ENCODE data around the gene PTPRG. TPM values are rescaled to one million over a fixed set of nuclear protein-coding genes. Genes with fewer than 3 reads are reported as not detected.

The PTPRG gene
- total and polyA plus RNA-seq, 3 experiments from 2014 or later, result not detected

GRCh38 chr3:62261736-62262135, 700.4 kb downstream of the PTPRG start:
- Histone ChIP-seq H3K4me3 (ENCODE audit: low read length) (no peak overlapping the region), H3K9me3 (ENCODE audit: low read length) (no peaks in the 10 kb centered on the region), H3K4me1 (ENCODE audit: insufficient read depth, low read length) (no peaks in the 10 kb centered on the region), H3K36me3 (ENCODE audit: insufficient read depth, low read length) (no peaks in the 10 kb centered on the region), H3K27ac (ENCODE audit: low read depth, low read length) (no peak overlapping the region), H3K27me3 (ENCODE audit: insufficient read depth, low read length, poor library complexity, severe bottlenecking) (no peaks in the 10 kb centered on the region)
- Mint-ChIP-seq H3K27me3 (peaks cover 0 to 3% of the 10 kb centered on the region in 2 donors), H3K27ac (no peak overlapping the region), H3K4me3 (no peak overlapping the region), H3K36me3 (no peaks in the 10 kb centered on the region), H3K4me1 (no peaks in the 10 kb centered on the region), H3K9me3 (peaks cover 0 to 5% (median 0%) of the 10 kb centered on the region in 5 donors)
- CTCF ChIA-PET, result no interaction called here
- no peak for DNase-seq
- POLR2A ChIA-PET, result no interaction called here

GRCh38 chr3:62265528-62265927, 704.2 kb downstream of the PTPRG start:
- no peaks in the 10 kb centered on the region for H3K9me3 ChIP-seq (ENCODE audit: low read length)
- no peaks in the 10 kb centered on the region for H3K27me3 ChIP-seq (ENCODE audit: insufficient read depth, low read length, poor library complexity, severe bottlenecking)
- H3K27me3 Mint-ChIP-seq, result no peaks in the 10 kb centered on the region
- POLR2A ChIA-PET, result no interaction called here
- no peak overlapping the region for H3K4me3 ChIP-seq (ENCODE audit: low read length)
- H3K4me1 ChIP-seq (ENCODE audit: insufficient read depth, low read length), result no peaks in the 10 kb centered on the region
- CTCF ChIA-PET, result no interaction called here
- no peaks in the 10 kb centered on the region for H3K9me3 Mint-ChIP-seq
- no peaks in the 10 kb centered on the region for H3K4me1 Mint-ChIP-seq
- no peaks in the 10 kb centered on the region for H3K36me3 Mint-ChIP-seq
- DNase-seq, result no peak
- no peak overlapping the region for H3K4me3 Mint-ChIP-seq
- H3K27ac Mint-ChIP-seq, result no peak overlapping the region
- H3K27ac ChIP-seq (ENCODE audit: low read depth, low read length), result no peak overlapping the region
- H3K36me3 ChIP-seq (ENCODE audit: insufficient read depth, low read length), result no peaks in the 10 kb centered on the region

- Mint-ChIP-seq H3K27ac (no peak overlapping the region), H3K9me3 (no peaks in the 10 kb centered on the region), H3K27me3 (peaks cover 0 to 1% of the 10 kb centered on the region in 2 donors), H3K4me3 (no peak overlapping the region), H3K4me1 (no peaks in the 10 kb centered on the region), H3K36me3 (no peaks in the 10 kb centered on the region)
- no peak overlapping the region for H3K4me3 ChIP-seq (ENCODE audit: low read length)
- no peak overlapping the region for H3K27ac ChIP-seq (ENCODE audit: low read depth, low read length)
- POLR2A ChIA-PET, result no interaction called here
- no peaks in the 10 kb centered on the region for H3K4me1 ChIP-seq (ENCODE audit: insufficient read depth, low read length)
- H3K36me3 ChIP-seq (ENCODE audit: insufficient read depth, low read length), result no peaks in the 10 kb centered on the region
- DNase-seq, result no peak
- H3K27me3 ChIP-seq (ENCODE audit: insufficient read depth, low read length, poor library complexity, severe bottlenecking), result no peaks in the 10 kb centered on the region
- CTCF ChIA-PET, result no interaction called here
- no peaks in the 10 kb centered on the region for H3K9me3 ChIP-seq (ENCODE audit: low read length)
Observed at GRCh38 chr3:62266668-62267283, 705.4 kb downstream of the PTPRG start.

GRCh38 chr3:62276658-62277180, 715.3 kb downstream of the PTPRG start:
- no peak for DNase-seq
- H3K9me3 ChIP-seq (ENCODE audit: low read length), result no peaks in the 10 kb centered on the region
- H3K4me3 ChIP-seq (ENCODE audit: low read length), result no peak overlapping the region
- ChIA-PET CTCF (no interaction called here), POLR2A (no interaction called here)
- no peak overlapping the region for H3K27ac ChIP-seq (ENCODE audit: low read depth, low read length)
- no peaks in the 10 kb centered on the region for H3K4me1 ChIP-seq (ENCODE audit: insufficient read depth, low read length)
- no peaks in the 10 kb centered on the region for H3K27me3 Mint-ChIP-seq
- H3K4me3 Mint-ChIP-seq, result no peak overlapping the region
- peaks cover 0 to 2% (median 0%) of the 10 kb centered on the region in 5 donors for H3K9me3 Mint-ChIP-seq
- H3K27me3 ChIP-seq (ENCODE audit: insufficient read depth, low read length, poor library complexity, severe bottlenecking), result no peaks in the 10 kb centered on the region
- H3K4me1 Mint-ChIP-seq, result no peaks in the 10 kb centered on the region
- H3K36me3 ChIP-seq (ENCODE audit: insufficient read depth, low read length), result no peaks in the 10 kb centered on the region
- no peaks in the 10 kb centered on the region for H3K36me3 Mint-ChIP-seq
- H3K27ac Mint-ChIP-seq, result no peak overlapping the region

- peaks cover 0 to 2% (median 0%) of the 10 kb centered on the region in 5 donors for H3K9me3 Mint-ChIP-seq
- H3K27me3 Mint-ChIP-seq, result no peaks in the 10 kb centered on the region
- Histone ChIP-seq H3K27me3 (ENCODE audit: insufficient read depth, low read length, poor library complexity, severe bottlenecking) (no peaks in the 10 kb centered on the region), H3K27ac (ENCODE audit: low read depth, low read length) (no peak overlapping the region), H3K36me3 (ENCODE audit: insufficient read depth, low read length) (no peaks in the 10 kb centered on the region), H3K4me1 (ENCODE audit: insufficient read depth, low read length) (no peaks in the 10 kb centered on the region), H3K9me3 (ENCODE audit: low read length) (no peaks in the 10 kb centered on the region), H3K4me3 (ENCODE audit: low read length) (no peak overlapping the region)
- H3K4me3 Mint-ChIP-seq, result no peak overlapping the region
- DNase-seq, result no peak
- no peaks in the 10 kb centered on the region for H3K4me1 Mint-ChIP-seq
- ChIA-PET CTCF (no interaction called here), POLR2A (no interaction called here)
- no peaks in the 10 kb centered on the region for H3K36me3 Mint-ChIP-seq
- H3K27ac Mint-ChIP-seq, result no peak overlapping the region
Observed at GRCh38 chr3:62277450-62277849, 716.1 kb downstream of the PTPRG start.

- Histone ChIP-seq H3K27ac (ENCODE audit: low read depth, low read length) (no peak overlapping the region), H3K4me3 (ENCODE audit: low read length) (no peak overlapping the region), H3K36me3 (ENCODE audit: insufficient read depth, low read length) (no peaks in the 10 kb centered on the region), H3K27me3 (ENCODE audit: insufficient read depth, low read length, poor library complexity, severe bottlenecking) (no peaks in the 10 kb centered on the region), H3K4me1 (ENCODE audit: insufficient read depth, low read length) (no peaks in the 10 kb centered on the region), H3K9me3 (ENCODE audit: low read length) (no peaks in the 10 kb centered on the region)
- ChIA-PET CTCF (no interaction called here), POLR2A (no interaction called here)
- no peak overlapping the region for H3K27ac Mint-ChIP-seq
- H3K36me3 Mint-ChIP-seq, result no peaks in the 10 kb centered on the region
- H3K4me1 Mint-ChIP-seq, result no peaks in the 10 kb centered on the region
- no peak for DNase-seq
- H3K27me3 Mint-ChIP-seq, result no peaks in the 10 kb centered on the region
- no peak overlapping the region for H3K4me3 Mint-ChIP-seq
- H3K9me3 Mint-ChIP-seq, result peaks cover 0 to 2% (median 0%) of the 10 kb centered on the region in 5 donors
Observed at GRCh38 chr3:62277986-62278385, 716.6 kb downstream of the PTPRG start.

GRCh38 chr3:62281726-62282125, 720.4 kb downstream of the PTPRG start:
- Histone ChIP-seq H3K36me3 (ENCODE audit: insufficient read depth, low read length) (no peaks in the 10 kb centered on the region), H3K27ac (ENCODE audit: low read depth, low read length) (no peak overlapping the region), H3K27me3 (ENCODE audit: insufficient read depth, low read length, poor library complexity, severe bottlenecking) (no peaks in the 10 kb centered on the region), H3K4me1 (ENCODE audit: insufficient read depth, low read length) (no peaks in the 10 kb centered on the region), H3K4me3 (ENCODE audit: low read length) (no peak overlapping the region), H3K9me3 (ENCODE audit: low read length) (no peaks in the 10 kb centered on the region)
- H3K4me3 Mint-ChIP-seq, result no peak overlapping the region
- POLR2A ChIA-PET, result no interaction called here
- peaks cover 0 to 2% (median 0%) of the 10 kb centered on the region in 5 donors for H3K9me3 Mint-ChIP-seq
- H3K4me1 Mint-ChIP-seq, result no peaks in the 10 kb centered on the region
- DNase-seq, result no peak
- CTCF ChIA-PET, result no interaction called here
- H3K36me3 Mint-ChIP-seq, result no peaks in the 10 kb centered on the region
- no peaks in the 10 kb centered on the region for H3K27me3 Mint-ChIP-seq
- H3K27ac Mint-ChIP-seq, result no peak overlapping the region

- Histone ChIP-seq H3K27me3 (ENCODE audit: insufficient read depth, low read length, poor library complexity, severe bottlenecking) (no peaks in the 10 kb centered on the region), H3K27ac (ENCODE audit: low read depth, low read length) (no peak overlapping the region), H3K36me3 (ENCODE audit: insufficient read depth, low read length) (no peaks in the 10 kb centered on the region), H3K9me3 (ENCODE audit: low read length) (no peaks in the 10 kb centered on the region), H3K4me3 (ENCODE audit: low read length) (no peak overlapping the region), H3K4me1 (ENCODE audit: insufficient read depth, low read length) (no peaks in the 10 kb centered on the region)
- DNase-seq, result no peak
- Mint-ChIP-seq H3K4me3 (no peak overlapping the region), H3K27me3 (no peaks in the 10 kb centered on the region), H3K36me3 (no peaks in the 10 kb centered on the region), H3K9me3 (peaks cover 0 to 2% (median 0%) of the 10 kb centered on the region in 5 donors), H3K27ac (no peak overlapping the region), H3K4me1 (no peaks in the 10 kb centered on the region)
- ChIA-PET CTCF (no interaction called here), POLR2A (no interaction called here)
Observed at GRCh38 chr3:62284442-62284841, 723.1 kb downstream of the PTPRG start.

All from CD8-positive, alpha-beta memory T cell (primary cell).